GM19468 (cell line): Measurements from ENCODE around the gene GRIN3A.
A peak's percentile ranks its signal among the peaks of the same experiment; 100 is the strongest.

Experiments
- ATAC-seq: cut with Tn5 transposase; IDR thresholded peaks from one replicate; pipeline ENCODE4 v1.9.1; 2021; ENCODE audit warnings: mild to moderate bottlenecking, moderate library complexity, moderate number of reproducible peaks; ENCODE audit not compliant: unreplicated experiment; ENCODE audit errors: extremely low read depth

The GRIN3A gene

DNA sequence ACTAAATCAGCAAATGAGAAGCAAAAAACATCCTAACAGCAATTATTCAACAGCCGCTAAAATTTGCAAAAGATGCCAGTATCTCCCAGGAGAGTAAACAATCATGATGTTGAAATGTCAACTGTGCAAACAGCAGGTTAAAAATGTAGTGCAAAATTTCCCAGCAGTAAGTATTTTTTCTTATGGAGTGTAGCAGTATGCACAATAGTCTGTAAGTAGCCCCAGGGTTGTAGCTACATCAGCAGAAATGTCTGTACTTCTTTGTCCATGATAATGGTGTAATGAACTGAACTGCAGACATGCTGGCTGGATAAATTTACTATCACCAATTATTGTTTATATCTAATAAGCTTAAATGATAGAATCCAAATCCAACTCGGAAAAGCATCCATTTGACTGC, 31.4 kb downstream of the GRIN3A start:
- no peak for ATAC-seq

DNA sequence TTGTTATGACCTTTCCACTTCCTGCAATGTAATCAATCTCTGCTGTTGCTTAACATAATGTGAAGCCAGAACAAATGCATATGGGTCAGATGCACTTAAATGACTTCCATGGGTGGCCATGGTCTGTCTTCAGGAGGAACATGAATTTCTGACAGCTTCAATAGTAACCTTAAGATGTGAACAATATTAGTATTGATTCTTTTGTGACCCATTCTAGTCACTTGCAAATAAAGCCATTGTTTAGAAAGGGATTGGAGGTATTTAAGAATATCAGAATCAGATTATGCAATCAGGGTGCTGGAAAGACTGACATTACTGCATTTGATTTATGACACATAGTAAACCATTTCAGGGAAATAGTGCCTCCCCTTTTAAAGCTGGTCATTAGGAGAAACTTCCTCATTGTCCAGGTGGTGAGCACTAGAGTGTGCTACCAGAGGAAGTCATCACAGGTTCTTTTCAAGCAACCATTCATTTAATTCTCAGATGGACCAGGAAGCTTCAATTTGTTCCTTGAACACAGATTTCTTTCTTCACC, 32.1 kb downstream of the GRIN3A start:
- no peak for ATAC-seq

DNA sequence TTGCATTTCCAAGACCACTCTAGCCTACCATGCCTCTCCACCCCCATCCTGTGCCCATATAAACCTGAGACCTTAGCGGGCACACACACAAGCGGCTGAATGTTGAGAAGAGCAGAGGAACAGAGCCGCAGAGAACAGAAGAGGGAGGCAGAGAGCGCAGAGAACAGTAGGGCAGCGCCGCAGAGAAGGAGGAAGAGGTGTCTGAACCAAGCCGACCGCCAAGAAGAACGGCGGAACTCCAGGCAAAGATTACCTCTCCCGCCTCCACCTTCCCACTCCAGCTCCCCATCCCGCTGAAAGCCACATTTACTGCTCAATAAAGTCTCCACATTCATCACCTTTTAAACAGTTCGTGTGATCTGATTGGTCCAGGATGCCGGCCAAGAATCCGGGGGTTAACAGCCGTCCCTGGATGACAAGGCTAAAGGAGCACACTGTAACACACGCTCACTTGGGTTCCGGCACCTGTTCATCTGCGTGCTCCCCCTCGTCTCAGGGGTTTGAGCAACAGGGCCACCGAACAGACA, 33.2 kb downstream of the GRIN3A start:
- peak; percentile 70 for ATAC-seq

GRCh38 chr9:101702257-101702656, 36.2 kb downstream of the GRIN3A start:
- ATAC-seq, result no peak

GRCh38 chr9:101693546-101694336, 44.7 kb downstream of the GRIN3A start:
- no peak for ATAC-seq

DNA sequence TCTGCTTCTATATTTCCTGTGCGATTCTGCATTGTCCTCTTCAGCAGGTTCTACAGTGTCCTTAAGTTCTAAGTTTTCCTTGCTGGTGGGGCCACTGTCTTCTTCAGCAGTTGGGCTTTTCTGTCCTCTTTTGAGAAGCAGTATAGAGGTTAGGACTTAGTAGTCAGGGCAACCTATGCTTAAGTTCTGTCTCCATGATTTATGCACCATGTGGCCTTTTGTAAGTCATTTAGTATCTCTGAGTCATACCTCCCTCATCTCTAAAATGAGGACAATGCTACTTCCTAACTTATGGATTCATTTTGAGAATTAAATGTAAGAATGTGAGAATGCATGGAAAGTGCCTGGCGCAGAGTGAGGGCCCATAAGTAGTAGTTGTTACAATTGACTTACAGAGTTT, 46.8 kb downstream of the GRIN3A start:
- ATAC-seq, result no peak

DNA sequence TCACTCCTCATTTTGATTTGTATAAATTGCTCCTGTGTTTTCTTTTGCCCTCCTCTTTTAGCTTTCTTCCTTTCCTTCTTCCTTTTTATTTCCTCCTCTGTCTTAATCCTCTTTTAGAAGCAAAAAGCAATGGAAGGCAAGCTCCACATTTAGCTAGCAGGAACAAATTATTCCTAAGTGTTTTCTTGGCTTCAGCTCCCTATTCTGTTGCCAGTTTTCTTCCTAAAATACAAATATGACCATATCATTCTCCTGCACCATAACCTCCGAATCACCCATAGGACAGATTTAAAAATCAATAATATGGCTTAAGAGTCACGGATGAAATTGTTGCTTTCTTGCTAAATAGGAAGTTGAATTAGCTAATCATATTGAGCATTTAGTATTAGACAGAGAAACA, 49.4 kb downstream of the GRIN3A start:
- ATAC-seq, result no peak

DNA sequence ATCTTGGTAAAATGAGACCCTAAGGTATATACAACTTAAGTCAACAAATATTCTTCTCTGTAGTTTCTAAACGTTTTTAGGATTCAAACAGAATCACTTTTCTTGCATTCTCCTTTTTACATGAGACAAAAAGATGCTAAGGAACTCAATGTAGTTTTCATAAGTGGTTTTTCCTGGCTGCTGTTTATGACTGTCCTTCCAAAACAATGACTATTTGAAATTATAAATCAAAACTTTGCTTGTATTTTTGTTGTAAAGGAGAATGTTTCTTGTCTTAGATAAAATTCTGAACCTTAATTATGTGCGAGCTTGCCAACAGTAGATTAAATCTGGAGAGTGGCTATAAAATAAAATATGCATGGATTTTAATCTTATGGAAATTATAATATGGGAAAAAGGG, 53.8 kb downstream of the GRIN3A start:
- ATAC-seq, result no peak

GRCh38 chr9:101683236-101683635, 55.2 kb downstream of the GRIN3A start:
- no peak for ATAC-seq

- no peak for ATAC-seq
Observed at GRCh38 chr9:101677861-101678260, 60.6 kb downstream of the GRIN3A start.

DNA sequence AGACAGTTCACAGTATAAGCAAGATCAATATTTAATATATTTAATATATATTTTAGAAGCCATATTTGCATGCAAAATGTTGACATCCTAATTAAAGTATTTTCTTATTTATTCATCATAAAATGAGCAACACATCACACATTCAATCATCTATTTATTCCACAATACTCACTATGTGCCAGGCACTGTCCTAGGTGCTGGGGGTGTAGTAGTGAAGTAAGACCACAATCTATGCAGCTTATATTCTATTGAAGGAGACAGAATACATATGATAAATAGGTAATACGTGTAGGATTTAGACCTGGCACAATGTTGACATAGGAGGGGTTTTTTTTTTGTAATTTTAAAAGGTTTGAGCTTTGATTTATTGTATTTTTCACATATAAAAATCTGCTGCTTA, 63.1 kb downstream of the GRIN3A start:
- no peak for ATAC-seq

DNA sequence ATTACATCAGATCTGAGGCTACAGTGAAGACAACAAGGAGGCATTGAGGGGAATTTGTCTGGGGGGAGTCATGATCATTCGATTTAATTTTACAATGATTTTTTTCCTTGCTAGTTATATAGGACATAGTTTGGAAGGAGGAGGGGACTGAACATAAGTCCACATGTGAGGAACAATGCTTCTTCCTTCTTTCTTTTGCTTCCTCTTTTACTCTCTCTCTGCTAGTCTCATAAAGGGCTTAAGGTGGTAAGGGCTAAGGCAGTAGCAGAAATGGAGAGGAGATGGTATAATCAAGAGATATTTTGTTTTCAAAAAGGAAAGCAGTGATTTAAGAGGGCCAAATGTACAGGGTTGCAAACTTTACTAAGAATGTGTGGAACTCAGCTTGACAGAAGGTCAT, 64.3 kb downstream of the GRIN3A start:
- no peak for ATAC-seq

GRCh38 chr9:101673642-101674041, 64.8 kb downstream of the GRIN3A start:
- ATAC-seq, result no peak

- no peak for ATAC-seq
Observed at GRCh38 chr9:101671567-101671966, 66.9 kb downstream of the GRIN3A start.

GRCh38 chr9:101668421-101668820, 70.0 kb downstream of the GRIN3A start:
- ATAC-seq, result no peak

DNA sequence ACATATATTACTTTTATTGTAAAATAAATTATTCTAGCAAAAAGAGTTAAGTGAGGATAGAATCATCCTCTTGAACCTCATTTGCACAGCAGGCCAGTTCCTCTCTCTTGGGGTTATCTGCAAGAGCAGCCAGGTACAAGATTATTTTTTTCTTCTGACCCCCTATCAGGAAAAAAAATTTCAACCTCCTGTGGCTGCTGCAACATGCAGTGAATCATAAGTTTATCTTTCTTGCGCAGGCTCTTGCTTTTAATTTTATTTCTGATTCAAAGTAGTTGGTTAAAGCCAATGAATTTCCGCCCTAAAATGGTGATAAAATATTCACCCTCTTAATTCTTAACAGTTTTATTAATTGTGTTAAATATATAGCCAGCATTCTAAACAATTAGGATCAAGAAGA, 74.0 kb downstream of the GRIN3A start:
- ATAC-seq, result no peak

GRCh38 chr9:101652601-101653175, 85.8 kb downstream of the GRIN3A start:
- ATAC-seq, result no peak

GRCh38 chr9:101650142-101650541, 88.3 kb downstream of the GRIN3A start:
- ATAC-seq, result no peak

GRCh38 chr9:101648493-101648892, 90.0 kb downstream of the GRIN3A start:
- no peak for ATAC-seq

DNA sequence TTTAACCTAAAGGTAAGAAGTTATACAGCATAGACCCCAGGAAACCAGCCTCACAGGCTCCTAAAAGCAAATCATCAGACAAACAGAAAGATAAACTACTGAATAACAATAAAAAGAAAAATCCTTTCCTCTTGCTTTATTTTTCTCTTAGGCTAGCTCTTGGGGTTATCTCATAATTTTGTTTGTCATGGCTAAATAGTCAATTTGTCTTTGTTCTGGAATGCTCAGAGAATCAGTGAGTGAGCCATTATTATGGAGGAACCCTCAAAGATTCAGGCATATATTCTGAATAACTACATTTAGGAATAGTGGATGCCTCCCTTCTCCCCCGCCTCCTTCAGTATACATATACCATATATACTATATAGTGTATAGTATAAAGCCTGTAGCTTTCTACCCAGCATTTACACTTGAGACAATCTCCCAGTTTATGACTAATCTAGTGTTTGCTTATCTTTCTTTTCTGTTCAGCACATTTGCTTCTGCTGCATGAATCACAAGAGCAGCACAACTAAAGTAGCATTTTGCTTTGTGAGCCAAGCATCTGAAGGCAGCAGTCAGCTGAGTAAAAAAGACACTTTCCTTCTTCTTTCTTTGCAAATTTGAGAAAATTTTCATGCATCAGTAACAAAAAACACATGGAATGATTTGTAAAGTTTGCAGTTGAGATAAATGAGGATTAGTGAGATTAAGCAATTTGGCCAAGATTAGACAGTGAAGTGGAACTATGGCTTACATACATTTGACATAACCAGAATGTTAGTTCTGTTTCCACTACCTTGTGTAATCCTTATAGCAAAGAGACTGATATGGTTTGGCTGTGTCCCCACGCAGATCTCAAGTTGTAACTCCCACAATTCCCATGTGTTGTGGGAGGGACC, 98.4 kb downstream of the GRIN3A start:
- no peak for ATAC-seq

DNA sequence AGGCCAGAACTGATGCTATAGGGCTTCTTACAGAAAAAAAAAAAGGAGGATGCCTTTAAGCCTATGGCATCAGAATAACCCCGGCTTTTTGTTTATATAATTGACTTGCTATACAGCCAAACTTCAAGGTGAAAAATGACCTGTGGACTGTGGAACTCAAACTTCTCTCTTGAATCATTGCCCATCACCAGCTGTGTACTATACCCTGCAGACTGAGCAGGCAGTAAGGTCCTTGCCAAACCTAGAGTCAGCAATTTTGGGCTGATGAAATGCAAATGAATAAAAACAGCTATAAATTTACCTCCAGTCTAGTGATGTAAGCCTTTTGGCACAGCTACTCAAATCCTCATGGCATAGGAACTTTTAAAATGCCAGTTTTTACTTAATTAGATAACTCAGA, 99.1 kb downstream of the GRIN3A start:
- ATAC-seq, result no peak
